GM12878 (cell line): Measurements from ENCODE around the gene KIRREL1. TPM values are rescaled to one million over a fixed set of nuclear protein-coding genes. Genes with fewer than 3 reads are reported as not detected.

Source experiments
- ATAC-seq: fragments of 200-7000 bp; cut with Tn5 transposase; 3 replicates; pipeline ENCODE4 v1.9.1; 2020; ENCODE audit warnings: mild to moderate bottlenecking, moderate library complexity
- BruUV-seq: library from RNA; stranded (reverse); fragments of 400-500 nt; replicated peaks from 2 replicates; lab custom pipeline; 2021; lab: Mats Ljungman, UMichigan
- CTCF ChIA-PET: fragments of 300-600 bp; sonication (Branson Sonifier 250); formaldehyde crosslinking; extraction: SDS; loops from one replicate; lab custom pipeline; 2021; ENCODE audit warnings: inconsistent platforms; lab: Yijun Ruan, JAX
- POLR2A ChIA-PET: fragments of 350-600 bp; formaldehyde crosslinking; extraction: SDS; loops from one replicate; lab custom pipeline; 2021; ENCODE audit warnings: inconsistent platforms; lab: Charles Lee
- RAD21 ChIA-PET: fragments of 300-600 bp; sonication (Branson Sonifier 250); formaldehyde crosslinking; loops from one replicate; lab custom pipeline; 2023; ENCODE audit warnings: antibody characterized with exemption; ENCODE audit not compliant: unreplicated experiment; lab: Charles Lee
- SMC1A ChIA-PET: fragments of 300-600 bp; sonication (Branson Sonifier 250); formaldehyde crosslinking; loops from one replicate; lab custom pipeline; 2023; ENCODE audit not compliant: unreplicated experiment, uncharacterized antibody; lab: Charles Lee
- DNase-seq: peaks from one replicate; pipeline ENCODE4 v3.0.0-alpha.2; 2011; ENCODE audit warnings: low read depth, low spot score
- FAIRE-seq: peaks from 3 replicates; lab custom pipeline; 2011; peaks lifted over from hg19 to GRCh38; lab: Jason Lieb, UNC
- H2AFZ ChIP-seq: 2 replicates; pipeline ENCODE4 v1.6.0; 2011; ENCODE audit warnings: low read depth, low read length, control low read depth; ENCODE audit not compliant: control insufficient read depth
- H3K27ac ChIP-seq: 2 replicates; pipeline ENCODE4 v1.5.1; 2011; ENCODE audit warnings: control low read depth; ENCODE audit not compliant: control insufficient read depth, insufficient read depth
- H3K27me3 ChIP-seq, 2 experiments: replicated peaks in 1 of 2; 2 replicates each; pipeline versions ENCODE4 v1.6.0 to v1.6.1; 2011; ENCODE audit warnings: low read length in 1 of 2; ENCODE audit not compliant: control insufficient read depth in 2 of 2, insufficient read depth in 2 of 2
- H3K36me3 ChIP-seq, 2 experiments: 2 replicates each; pipeline ENCODE4 v1.5.1; 2011; ENCODE audit warnings: low read length in 1 of 2; ENCODE audit not compliant: control insufficient read depth in 2 of 2, insufficient read depth in 2 of 2
- H3K4me1 ChIP-seq: 2 replicates; pipeline ENCODE4 v1.6.1; 2011; ENCODE audit warnings: mild to moderate bottlenecking, low read length, moderate library complexity, mixed read lengths; ENCODE audit not compliant: control insufficient read depth, insufficient read depth
- H3K4me2 ChIP-seq: 2 replicates; pipeline ENCODE4 v1.6.0; 2011; ENCODE audit warnings: control low read depth; ENCODE audit not compliant: control insufficient read depth, insufficient read depth
- H3K4me3 ChIP-seq: fragments of 200-600 bp; sonication (generic); 2 replicates; pipeline ENCODE4 v1.5.1; 2016
- H3K79me2 ChIP-seq: 2 replicates; pipeline ENCODE4 v1.6.0; 2011; ENCODE audit warnings: low read length; ENCODE audit not compliant: control insufficient read depth, insufficient read depth
- H3K9ac ChIP-seq: 2 replicates; pipeline ENCODE4 v1.8.0; 2011; ENCODE audit warnings: low read length, control low read depth, mixed read lengths; ENCODE audit not compliant: control insufficient read depth, insufficient read depth
- H3K9me3 ChIP-seq: replicated peaks from 3 replicates; pipeline ENCODE4 v1.5.1; 2011; ENCODE audit warnings: mild to moderate bottlenecking, low read length; ENCODE audit not compliant: control insufficient read depth, insufficient read depth
- H4K20me1 ChIP-seq: 2 replicates; pipeline ENCODE4 v1.6.0; 2011; ENCODE audit not compliant: control insufficient read depth, insufficient read depth
- CHD2 ChIP-seq: IDR thresholded peaks from 2 replicates; pipeline ENCODE4 v1.6.1; 2011; ENCODE audit warnings: low read depth, low read length, improper control_type of control experiment, borderline replicate concordance
- EZH2 ChIP-seq: IDR thresholded peaks from 2 replicates; pipeline ENCODE4 v1.6.1; 2012; ENCODE audit warnings: low read depth, mild to moderate bottlenecking, control low read depth, inconsistent platforms, low read length, borderline replicate concordance; ENCODE audit not compliant: control insufficient read depth
- HDGF ChIP-seq: fragments of 450-650 bp; IDR thresholded peaks from 2 replicates; pipeline ENCODE4 v1.6.1; 2016; ENCODE audit warnings: antibody characterized with exemption
- JUNB ChIP-seq: IDR thresholded peaks from 2 replicates; pipeline ENCODE4 v1.6.1; 2016; ENCODE audit warnings: antibody characterized with exemption, mild to moderate bottlenecking
- NFYB ChIP-seq: IDR thresholded peaks from 2 replicates; pipeline ENCODE4 v1.6.1; 2011; ENCODE audit warnings: low read depth, mild to moderate bottlenecking, low read length, improper control_type of control experiment, moderate library complexity; ENCODE audit not compliant: insufficient read depth
- POLR2A ChIP-seq: IDR thresholded peaks from 2 replicates; pipeline ENCODE4 v1.6.1; 2011; ENCODE audit warnings: low read depth, mild to moderate bottlenecking, low read length
- RELB ChIP-seq: fragments of 450-650 bp; IDR thresholded peaks from 2 replicates; pipeline ENCODE4 v1.6.1; 2017; ENCODE audit warnings: low read depth, mild to moderate bottlenecking, moderate library complexity
- SMAD1 ChIP-seq: fragments of 450-650 bp; IDR thresholded peaks from 2 replicates; pipeline ENCODE4 v1.6.1; 2018; ENCODE audit warnings: mild to moderate bottlenecking, low read depth; ENCODE audit not compliant: partially characterized antibody
- SPI1 ChIP-seq: IDR thresholded peaks from 2 replicates; pipeline ENCODE4 v1.6.1; 2011; ENCODE audit warnings: low read depth, mild to moderate bottlenecking, low read length, moderate library complexity, borderline replicate concordance; ENCODE audit not compliant: insufficient read depth
- SREBF1 ChIP-seq: IDR thresholded peaks from 2 replicates; pipeline ENCODE4 v1.6.1; 2012; ENCODE audit warnings: mild to moderate bottlenecking, low read length
- STAT3 ChIP-seq: IDR thresholded peaks from 2 replicates; pipeline ENCODE4 v1.6.1; 2011; ENCODE audit warnings: low read depth, low read length, improper control_type of control experiment
- SUZ12 ChIP-seq: fragments of 200-600 bp; sonication (generic); IDR thresholded peaks from one replicate; pipeline ENCODE4 v1.6.1; 2018; ENCODE audit warnings: antibody characterized with exemption, mild to moderate bottlenecking; ENCODE audit not compliant: unreplicated experiment
- ZNF274 ChIP-seq: IDR thresholded peaks from one replicate; pipeline ENCODE4 v1.8.0; 2011; ENCODE audit not compliant: insufficient read length, insufficient read depth
- WGBS: methylation state at CpG from one replicate; pipeline ENCODE4 v1.1.6; 2016; ENCODE audit warnings: low lambda C conversion rate; ENCODE audit not compliant: insufficient replicate concordance, insufficient coverage; ENCODE audit errors: missing lambda C conversion rate; 5-methylcytosine and 5-hydroxymethylcytosine counted together
- in situ Hi-C: fragments of 300-500 bp; cut with MboI; formaldehyde crosslinking; loops from 9 replicates; pipeline ENCODE4 v1.14.3; 2018; ENCODE audit warnings: mixed read lengths
- intact Hi-C: fragments of 100-400 bp; cut with micrococcal nuclease; formaldehyde crosslinking; loops from one replicate; pipeline ENCODE4 v1.14.2; 2022; ENCODE audit not compliant: unreplicated experiment
- polyA plus RNA-seq, 11 experiments: library from polyadenylated mRNA; depleted of rRNA in 4 of 11; unstranded in 6 of 11; stranded (reverse) in 5 of 11; fragments of >200 nt; fragmentation: Nextera tagmentation in 4 of 11; fragmentation: Illumina TruSeq in 1 of 11; extraction: Ambion mirVana in 4 of 11; extraction: Trizol in 1 of 11; gene quantifications; 1 replicate in 1 of 11; 2 replicates in 10 of 11; pipeline versions ENCODE4 v1.2.1 to v1.2.3, GENCODE V29; 2011 to 2016; ENCODE audit warnings: inconsistent platforms in 2 of 11, missing spikeins in 2 of 11, low read depth in 1 of 11
- total RNA-seq, 4 experiments: library from RNA; depleted of rRNA in 3 of 4; stranded (reverse); fragments of >200 nt in 3 of 4; fragmentation: Illumina TruSeq in 1 of 4; extraction: Trizol in 1 of 4; gene quantifications; 2 replicates each; pipeline versions ENCODE4 v1.2.1 to v1.2.3, GENCODE V29; 2013 to 2021
- TF ChIP-seq, protein P1 (sequence below): fragments of 450-650 bp; IDR thresholded peaks from 2 replicates; pipeline ENCODE4 v1.6.1; 2017; ENCODE audit warnings: mild to moderate bottlenecking, low read depth, inconsistent platforms; ENCODE audit not compliant: poor library complexity, severe bottlenecking

Gene KIRREL1
- total and polyA plus RNA-seq, 10 of the 15 experiments (the other 5 are each of a cell fraction or from before 2014, with no cell fraction given) = 0.15 TPM; not detected in 9

DNA sequence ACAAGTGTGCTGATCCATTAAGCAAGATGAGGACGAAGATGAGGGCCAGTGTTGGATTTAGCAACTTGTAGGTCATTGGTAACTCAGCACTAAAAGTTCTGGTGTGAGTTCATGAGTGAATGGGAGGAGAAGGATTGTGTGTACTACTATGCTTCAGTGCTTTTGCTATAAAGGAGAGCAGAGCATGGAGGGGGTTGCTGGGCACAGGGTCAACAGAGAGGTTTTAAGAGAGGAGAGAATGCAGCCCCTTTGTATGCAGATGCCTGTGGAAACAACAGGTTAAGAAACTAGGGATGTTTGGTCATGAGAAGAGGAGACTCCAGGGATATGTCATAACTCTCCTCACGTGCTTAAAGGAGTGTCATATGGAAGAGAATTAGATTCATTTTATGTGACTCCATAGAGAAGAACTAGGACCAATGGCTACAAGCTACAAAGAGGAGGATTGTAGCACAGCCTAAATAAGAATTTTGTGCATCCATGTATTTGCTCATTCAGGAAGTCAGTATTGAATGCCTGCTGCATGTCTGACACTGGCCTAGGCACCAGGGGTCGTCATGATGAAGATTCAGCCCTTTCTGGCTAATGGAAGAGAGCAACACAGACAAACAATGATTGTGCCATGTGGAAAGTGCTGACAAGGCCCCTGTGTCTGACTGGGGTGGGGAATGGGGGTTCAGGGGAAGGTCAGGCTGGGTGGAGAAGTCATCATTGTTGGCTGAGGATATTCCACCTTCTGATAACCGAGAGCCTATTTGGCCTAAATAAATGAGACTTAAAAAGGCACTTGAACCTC, 53.5 kb downstream of the KIRREL1 start:
- Histone ChIP-seq H3K4me3 (no peak overlapping the region), H3K9me3 (no peaks in the 10 kb centered on the region), H3K9ac (no peak overlapping the region), H2AFZ (no peak overlapping the region), H3K79me2 (no peaks in the 10 kb centered on the region), H3K36me3 (no peaks in the 10 kb centered on the region), H4K20me1 (no peaks in the 10 kb centered on the region; the same call in 1 of the 2 replicates), H3K27me3 (peaks cover 0 to 5% of the 10 kb centered on the region in 2 experiments; a peak in 1 of 4 replicates), H3K27ac (no peak overlapping the region), H3K4me2 (no peak overlapping the region), H3K4me1 (no peaks in the 10 kb centered on the region)
- ChIA-PET SMC1A (no interaction called here), CTCF (no interaction called here), POLR2A (no interaction called here), RAD21 (no interaction called here)
- no peak for FAIRE-seq
- no peak for ATAC-seq
- intact Hi-C loops (no loop called here), in situ Hi-C loops (no loop called here)
- BruUV-seq = no TSS peak
- TF ChIP-seq ZNF274 (no peak), EZH2 (no peak), SREBF1 (no peak), STAT3 (no peak), NFYB (no peak), JUNB (no peak), SUZ12 (no peak), SMAD1 (no peak), SPI1 (no peak), CHD2 (no peak), HDGF (no peak), RELB (no peak), POLR2A (no peak)
- TF ChIP-seq, protein P1, sequence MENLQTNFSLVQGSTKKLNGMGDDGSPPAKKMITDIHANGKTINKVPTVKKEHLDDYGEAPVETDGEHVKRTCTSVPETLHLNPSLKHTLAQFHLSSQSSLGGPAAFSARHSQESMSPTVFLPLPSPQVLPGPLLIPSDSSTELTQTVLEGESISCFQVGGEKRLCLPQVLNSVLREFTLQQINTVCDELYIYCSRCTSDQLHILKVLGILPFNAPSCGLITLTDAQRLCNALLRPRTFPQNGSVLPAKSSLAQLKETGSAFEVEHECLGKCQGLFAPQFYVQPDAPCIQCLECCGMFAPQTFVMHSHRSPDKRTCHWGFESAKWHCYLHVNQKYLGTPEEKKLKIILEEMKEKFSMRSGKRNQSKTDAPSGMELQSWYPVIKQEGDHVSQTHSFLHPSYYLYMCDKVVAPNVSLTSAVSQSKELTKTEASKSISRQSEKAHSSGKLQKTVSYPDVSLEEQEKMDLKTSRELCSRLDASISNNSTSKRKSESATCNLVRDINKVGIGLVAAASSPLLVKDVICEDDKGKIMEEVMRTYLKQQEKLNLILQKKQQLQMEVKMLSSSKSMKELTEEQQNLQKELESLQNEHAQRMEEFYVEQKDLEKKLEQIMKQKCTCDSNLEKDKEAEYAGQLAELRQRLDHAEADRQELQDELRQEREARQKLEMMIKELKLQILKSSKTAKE = no peak
- WGBS = 2% methylated on average over 4 of the region's 4 CpGs
- DNase-seq = no peak
